HK-2 (cell line): ENCODE results near the gene DENND5A.

Source experiments
- DNase-seq: peaks from one replicate; pipeline ENCODE4 v3.0.0-alpha.2; 2018; ENCODE audit not compliant: unreplicated experiment

Gene DENND5A

GRCh38 chr11:9095421-9095820, 169.7 kb downstream of the DENND5A start:
- no peak for DNase-seq

GRCh38 chr11:9094420-9094819, 170.7 kb downstream of the DENND5A start:
- no peak for DNase-seq

GRCh38 chr11:9092853-9093778, 172.0 kb downstream of the DENND5A start:
- no peak for DNase-seq

GRCh38 chr11:9092072-9092471, 173.1 kb downstream of the DENND5A start:
- no peak for DNase-seq

- no peak for DNase-seq
Measured at GRCh38 chr11:9091044-9091922, 173.9 kb downstream of the DENND5A start, which contains the start of gene SCUBE2. TSS of gene SCUBE2 (minus strand) at chr11:9091599. CDS start at chr11:9091528, 71 bp downstream.

- DNase-seq, result no peak
Measured at GRCh38 chr11:9090488-9091043, 174.6 kb downstream of the DENND5A start.

GRCh38 chr11:9089636-9090035, 175.5 kb downstream of the DENND5A start:
- DNase-seq, result no peak

- no peak for DNase-seq
Measured at GRCh38 chr11:9089061-9089460, 176.1 kb downstream of the DENND5A start.
